ENCODE measurements around the gene EIF4G3.
A peak's percentile ranks its signal among the peaks of the same experiment; 100 is the strongest.

The EIF4G3 gene

DNA sequence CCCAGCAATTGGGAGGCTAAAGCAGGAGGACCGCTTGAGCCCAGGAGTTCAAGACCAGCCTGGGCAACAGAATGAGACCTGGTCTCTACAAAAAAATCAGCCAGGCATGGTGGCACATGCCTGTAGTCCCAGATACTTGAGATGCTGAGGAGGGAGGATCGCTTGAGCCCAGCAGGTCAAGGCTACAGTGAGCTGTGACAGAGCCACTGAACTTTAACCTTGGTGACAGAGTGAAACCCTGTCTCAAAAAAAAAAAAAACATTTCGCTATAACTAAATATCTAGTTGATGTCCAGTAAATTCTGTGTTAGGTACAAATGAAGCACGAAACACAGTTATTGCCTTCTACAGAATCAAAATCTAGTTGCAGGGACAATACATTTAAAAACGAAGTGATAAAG lies 293.9 kb downstream of the EIF4G3 start:
- peak overlapping the region; percentile 71 for H3K27ac ChIP-seq (ENCODE audit: poor library complexity, severe bottlenecking)
- no peak overlapping the region for H3K4me3 ChIP-seq (ENCODE audit: severe bottlenecking)
- ATAC-seq (ENCODE audit: low read depth): no peak
- no peaks in the 10 kb centered on the region for H3K27me3 ChIP-seq (ENCODE audit: insufficient read depth, poor library complexity, severe bottlenecking)
- peaks cover 25% of the 10 kb centered on the region for H3K36me3 ChIP-seq (ENCODE audit: low read depth)
- H3K9me3 ChIP-seq (ENCODE audit: severe bottlenecking): no peaks in the 10 kb centered on the region
- peaks cover 22% of the 10 kb centered on the region for H3K4me1 ChIP-seq (ENCODE audit: insufficient read depth, poor library complexity, severe bottlenecking)
- TF ChIP-seq, protein P1, sequence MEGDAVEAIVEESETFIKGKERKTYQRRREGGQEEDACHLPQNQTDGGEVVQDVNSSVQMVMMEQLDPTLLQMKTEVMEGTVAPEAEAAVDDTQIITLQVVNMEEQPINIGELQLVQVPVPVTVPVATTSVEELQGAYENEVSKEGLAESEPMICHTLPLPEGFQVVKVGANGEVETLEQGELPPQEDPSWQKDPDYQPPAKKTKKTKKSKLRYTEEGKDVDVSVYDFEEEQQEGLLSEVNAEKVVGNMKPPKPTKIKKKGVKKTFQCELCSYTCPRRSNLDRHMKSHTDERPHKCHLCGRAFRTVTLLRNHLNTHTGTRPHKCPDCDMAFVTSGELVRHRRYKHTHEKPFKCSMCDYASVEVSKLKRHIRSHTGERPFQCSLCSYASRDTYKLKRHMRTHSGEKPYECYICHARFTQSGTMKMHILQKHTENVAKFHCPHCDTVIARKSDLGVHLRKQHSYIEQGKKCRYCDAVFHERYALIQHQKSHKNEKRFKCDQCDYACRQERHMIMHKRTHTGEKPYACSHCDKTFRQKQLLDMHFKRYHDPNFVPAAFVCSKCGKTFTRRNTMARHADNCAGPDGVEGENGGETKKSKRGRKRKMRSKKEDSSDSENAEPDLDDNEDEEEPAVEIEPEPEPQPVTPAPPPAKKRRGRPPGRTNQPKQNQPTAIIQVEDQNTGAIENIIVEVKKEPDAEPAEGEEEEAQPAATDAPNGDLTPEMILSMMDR (IDR thresholded peaks at IDR 0.05; ENCODE audit: poor library complexity, severe bottlenecking): no peak
- DNase-seq (ENCODE audit: low spot score): no peak

GRCh38 chr1:20878799-20879198 lies 297.9 kb downstream of the EIF4G3 start:
- ATAC-seq (ENCODE audit: low read depth): no peak

GRCh38 chr1:20875198-20875973 lies 301.3 kb downstream of the EIF4G3 start:
- Histone ChIP-seq H3K36me3 (ENCODE audit: low read depth) (peaks cover 56% of the 10 kb centered on the region), H3K9me3 (ENCODE audit: severe bottlenecking) (no peaks in the 10 kb centered on the region), H3K27ac (ENCODE audit: poor library complexity, severe bottlenecking) (no peak overlapping the region), H3K27me3 (ENCODE audit: insufficient read depth, poor library complexity, severe bottlenecking) (no peaks in the 10 kb centered on the region), H3K4me3 (ENCODE audit: severe bottlenecking) (no peak overlapping the region), H3K4me1 (ENCODE audit: insufficient read depth, poor library complexity, severe bottlenecking) (no peaks in the 10 kb centered on the region)
- TF ChIP-seq, protein P1 (IDR thresholded peaks at IDR 0.05; ENCODE audit: poor library complexity, severe bottlenecking): no peak
- DNase-seq (ENCODE audit: low spot score): no peak
- no peak for ATAC-seq (ENCODE audit: low read depth)

More at GRCh38 chr1:20878799-20879198, 297.9 kb downstream of the EIF4G3 start:
- H3K4me1 ChIP-seq (ENCODE audit: insufficient read depth, poor library complexity, severe bottlenecking): peaks cover 7% of the 10 kb centered on the region
- H3K36me3 ChIP-seq (ENCODE audit: low read depth): peaks cover 56% of the 10 kb centered on the region
- H3K27ac ChIP-seq (ENCODE audit: poor library complexity, severe bottlenecking): no peak overlapping the region
- no peak for DNase-seq (ENCODE audit: low spot score)
- TF ChIP-seq, protein P1 (IDR thresholded peaks at IDR 0.05; ENCODE audit: poor library complexity, severe bottlenecking): no peak
- no peak overlapping the region for H3K4me3 ChIP-seq (ENCODE audit: severe bottlenecking)
- no peaks in the 10 kb centered on the region for H3K9me3 ChIP-seq (ENCODE audit: severe bottlenecking)
- no peaks in the 10 kb centered on the region for H3K27me3 ChIP-seq (ENCODE audit: insufficient read depth, poor library complexity, severe bottlenecking)

- Histone ChIP-seq H3K27ac (ENCODE audit: poor library complexity, severe bottlenecking) (no peak overlapping the region), H3K27me3 (ENCODE audit: insufficient read depth, poor library complexity, severe bottlenecking) (no peaks in the 10 kb centered on the region), H3K36me3 (ENCODE audit: low read depth) (peaks cover 36% of the 10 kb centered on the region), H3K4me3 (ENCODE audit: severe bottlenecking) (no peak overlapping the region), H3K4me1 (ENCODE audit: insufficient read depth, poor library complexity, severe bottlenecking) (no peaks in the 10 kb centered on the region), H3K9me3 (ENCODE audit: severe bottlenecking) (no peaks in the 10 kb centered on the region)
- TF ChIP-seq, protein P1 (IDR thresholded peaks at IDR 0.05; ENCODE audit: poor library complexity, severe bottlenecking): no peak
- no peak for ATAC-seq (ENCODE audit: low read depth)
- DNase-seq (ENCODE audit: low spot score): no peak
Observed at GRCh38 chr1:20873311-20873710, 303.4 kb downstream of the EIF4G3 start.

- Histone ChIP-seq H3K4me3 (ENCODE audit: severe bottlenecking) (no peak overlapping the region), H3K27me3 (ENCODE audit: insufficient read depth, poor library complexity, severe bottlenecking) (no peaks in the 10 kb centered on the region), H3K4me1 (ENCODE audit: insufficient read depth, poor library complexity, severe bottlenecking) (peaks cover 4% of the 10 kb centered on the region), H3K27ac (ENCODE audit: poor library complexity, severe bottlenecking) (no peak overlapping the region), H3K9me3 (ENCODE audit: severe bottlenecking) (no peaks in the 10 kb centered on the region), H3K36me3 (ENCODE audit: low read depth) (peaks cover 20% of the 10 kb centered on the region)
- TF ChIP-seq, protein P1 (IDR thresholded peaks at IDR 0.05; ENCODE audit: poor library complexity, severe bottlenecking): no peak
- no peak for DNase-seq (ENCODE audit: low spot score)
- no peak for ATAC-seq (ENCODE audit: low read depth)
Observed at GRCh38 chr1:20871419-20871818, 305.3 kb downstream of the EIF4G3 start.

Measured in RWPE2 (cell line).